Mammary epithelial cell (primary cell): ENCODE results near the gene MEGF6.

Experiments
- EZH2 ChIP-seq: IDR thresholded peaks from 2 replicates; pipeline ENCODE4 v1.6.1; 2012; ENCODE audit warnings: low read length, inconsistent platforms, borderline replicate concordance
- TF ChIP-seq, protein P1 (sequence below), 2 donors: IDR thresholded peaks in 1 of 2; conservative IDR thresholded peaks in 1 of 2; 2 replicates each; pipeline ENCODE4 v1.5.1; 2011 to 2012; ENCODE audit warnings: inconsistent platforms in 2 of 2, low read length in 2 of 2, mild to moderate bottlenecking in 2 of 2, control low read depth in 1 of 2, low read depth in 1 of 2; ENCODE audit not compliant: insufficient read depth in 1 of 2; ENCODE audit errors: extremely low read depth in 1 of 2

- TF ChIP-seq, protein P1, sequence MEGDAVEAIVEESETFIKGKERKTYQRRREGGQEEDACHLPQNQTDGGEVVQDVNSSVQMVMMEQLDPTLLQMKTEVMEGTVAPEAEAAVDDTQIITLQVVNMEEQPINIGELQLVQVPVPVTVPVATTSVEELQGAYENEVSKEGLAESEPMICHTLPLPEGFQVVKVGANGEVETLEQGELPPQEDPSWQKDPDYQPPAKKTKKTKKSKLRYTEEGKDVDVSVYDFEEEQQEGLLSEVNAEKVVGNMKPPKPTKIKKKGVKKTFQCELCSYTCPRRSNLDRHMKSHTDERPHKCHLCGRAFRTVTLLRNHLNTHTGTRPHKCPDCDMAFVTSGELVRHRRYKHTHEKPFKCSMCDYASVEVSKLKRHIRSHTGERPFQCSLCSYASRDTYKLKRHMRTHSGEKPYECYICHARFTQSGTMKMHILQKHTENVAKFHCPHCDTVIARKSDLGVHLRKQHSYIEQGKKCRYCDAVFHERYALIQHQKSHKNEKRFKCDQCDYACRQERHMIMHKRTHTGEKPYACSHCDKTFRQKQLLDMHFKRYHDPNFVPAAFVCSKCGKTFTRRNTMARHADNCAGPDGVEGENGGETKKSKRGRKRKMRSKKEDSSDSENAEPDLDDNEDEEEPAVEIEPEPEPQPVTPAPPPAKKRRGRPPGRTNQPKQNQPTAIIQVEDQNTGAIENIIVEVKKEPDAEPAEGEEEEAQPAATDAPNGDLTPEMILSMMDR (conservative IDR thresholded peaks at IDR 0.05 in 1 of 2, IDR thresholded peaks at IDR 0.05 in 1 of 2; ENCODE audit: extremely low read depth in 1 of 2, insufficient read depth in 1 of 2, low read depth in 1 of 2, low read length in 2 of 2), result no peak
- no peak for TF ChIP-seq EZH2
Measured at GRCh38 chr1:3499611-3500010, 111.7 kb downstream of the MEGF6 start.
